Fibroblast of skin of left biceps (primary cell): Measurements from ENCODE around the gene KHDRBS2.

Experiments
- DNase-seq, 2 experiments: peaks; one replicate each; pipeline ENCODE4 v3.0.0-alpha.2; 2013; ENCODE audit warnings: low read depth in 2 of 2

Gene KHDRBS2

DNA sequence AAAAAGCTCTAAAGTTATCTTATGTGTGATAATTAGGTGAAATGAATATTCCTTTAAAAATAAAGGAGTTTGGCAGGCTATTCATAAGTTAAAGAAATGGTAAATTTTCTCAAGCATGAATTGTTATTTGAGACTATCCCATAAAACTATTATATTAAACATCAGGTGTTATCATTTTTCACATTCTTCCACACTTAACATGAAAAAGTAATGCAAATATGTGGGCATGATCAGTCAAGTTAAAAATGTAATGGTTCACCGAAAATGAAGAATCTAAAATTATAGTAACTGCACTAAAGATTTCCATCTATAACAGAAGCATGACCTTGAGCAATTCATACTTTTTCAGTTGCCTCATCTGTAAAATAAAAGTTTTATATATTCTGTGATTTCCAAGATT lies 110.8 kb downstream of the KHDRBS2 start:
- no peak for DNase-seq

DNA sequence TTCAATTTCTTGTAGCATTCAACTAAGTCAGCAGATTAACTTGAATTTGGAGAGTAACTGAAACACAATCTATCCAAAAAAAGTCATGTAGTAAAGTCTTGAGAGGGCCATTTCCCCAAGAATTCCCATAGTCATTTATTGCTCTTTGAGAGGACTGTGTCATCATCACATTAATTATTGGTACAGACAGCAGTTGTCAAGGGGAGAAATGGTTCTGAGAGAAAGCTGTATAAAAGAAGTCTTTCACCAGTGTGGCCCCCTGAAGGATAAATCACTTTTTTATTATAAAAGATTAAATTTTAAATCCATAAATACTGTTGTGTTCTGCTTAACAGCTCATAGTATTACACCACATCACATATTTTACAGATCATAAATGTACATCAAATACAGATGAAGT lies 111.5 kb downstream of the KHDRBS2 start:
- no peak for DNase-seq

DNA sequence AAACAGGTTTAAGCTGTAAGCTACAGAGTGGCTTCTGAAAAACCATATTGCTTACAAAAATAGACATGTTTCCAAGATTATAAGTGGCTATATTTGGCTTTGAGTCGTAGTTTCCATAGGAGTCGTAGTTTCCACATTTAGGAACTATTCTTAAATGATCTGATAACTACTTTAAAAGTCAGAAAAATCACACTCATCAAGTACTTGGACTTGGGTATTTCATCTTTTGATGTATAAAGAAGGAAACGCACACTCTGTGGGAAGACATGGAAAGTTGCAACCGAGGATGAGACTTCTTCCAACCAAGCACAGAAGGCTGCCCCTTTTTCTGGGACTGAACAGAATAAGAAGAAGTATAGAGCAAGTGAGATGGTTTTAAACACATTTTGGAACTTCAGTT lies 118.3 kb downstream of the KHDRBS2 start:
- no peak for DNase-seq

DNA sequence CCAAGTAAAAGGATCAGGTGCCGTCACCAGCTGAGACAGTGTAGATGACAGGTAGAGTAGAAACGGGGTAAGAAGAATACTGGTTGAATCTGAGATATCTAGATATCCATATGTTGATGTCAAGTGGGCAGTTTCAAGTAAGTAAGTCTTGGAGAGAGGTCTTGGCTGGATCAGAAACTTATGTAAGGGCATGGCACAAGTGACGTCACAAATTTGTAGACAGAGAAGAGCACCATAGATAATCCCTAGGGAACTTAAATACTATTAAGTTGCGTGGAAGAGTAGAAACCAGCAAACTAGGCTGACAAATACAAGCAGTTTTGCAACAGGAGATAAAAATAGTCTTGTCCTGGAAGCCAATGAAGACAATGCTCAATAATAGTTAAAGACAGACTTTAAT lies 123.2 kb downstream of the KHDRBS2 start:
- no peak for DNase-seq

DNA sequence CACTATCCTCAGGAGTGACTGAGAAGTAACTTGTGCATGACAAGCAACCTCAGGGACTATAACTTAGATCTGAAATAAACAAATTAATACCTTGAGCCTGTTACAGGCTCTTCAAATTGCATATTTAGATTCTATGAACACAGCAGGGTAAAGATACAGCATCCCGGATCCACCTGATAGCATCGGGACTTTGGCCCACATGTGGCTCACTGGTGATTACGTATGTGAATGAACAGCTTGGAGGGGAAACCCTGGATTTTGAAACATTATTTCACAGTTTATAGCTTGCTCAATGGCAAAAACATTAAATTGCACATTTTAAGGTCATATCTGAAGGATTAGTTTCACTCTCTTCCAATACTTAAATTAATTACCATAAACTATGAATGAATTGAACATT lies 133.2 kb downstream of the KHDRBS2 start:
- DNase-seq: no peak

DNA sequence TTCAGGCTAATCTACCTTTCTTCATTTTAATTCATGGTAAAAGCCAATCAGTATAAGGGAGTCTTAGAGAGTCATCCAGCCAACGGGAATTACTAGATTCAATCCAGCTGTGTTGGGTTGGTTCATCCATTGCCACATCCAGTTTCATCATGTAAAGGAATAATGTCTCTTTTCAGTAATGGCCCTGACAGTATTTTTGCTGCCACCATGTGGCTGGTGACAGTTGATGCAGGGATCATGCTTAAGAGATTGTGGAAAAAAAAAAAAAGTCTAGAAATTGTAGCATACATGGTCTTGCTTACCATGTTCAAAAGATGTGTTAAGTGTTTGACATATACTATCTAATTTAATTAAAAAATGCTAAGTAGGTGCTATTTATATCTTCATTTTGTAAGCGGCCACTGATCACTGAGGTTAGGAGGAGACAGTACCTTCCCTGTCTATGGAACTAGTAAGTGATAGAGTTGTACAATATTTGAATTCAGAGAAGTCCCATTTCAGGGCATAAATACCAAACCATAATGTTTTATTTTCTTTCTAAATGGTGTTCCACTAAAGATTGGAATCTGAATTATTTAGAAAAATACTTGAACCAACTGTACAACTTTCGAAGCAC lies 135.9 kb downstream of the KHDRBS2 start:
- no peak for DNase-seq

DNA sequence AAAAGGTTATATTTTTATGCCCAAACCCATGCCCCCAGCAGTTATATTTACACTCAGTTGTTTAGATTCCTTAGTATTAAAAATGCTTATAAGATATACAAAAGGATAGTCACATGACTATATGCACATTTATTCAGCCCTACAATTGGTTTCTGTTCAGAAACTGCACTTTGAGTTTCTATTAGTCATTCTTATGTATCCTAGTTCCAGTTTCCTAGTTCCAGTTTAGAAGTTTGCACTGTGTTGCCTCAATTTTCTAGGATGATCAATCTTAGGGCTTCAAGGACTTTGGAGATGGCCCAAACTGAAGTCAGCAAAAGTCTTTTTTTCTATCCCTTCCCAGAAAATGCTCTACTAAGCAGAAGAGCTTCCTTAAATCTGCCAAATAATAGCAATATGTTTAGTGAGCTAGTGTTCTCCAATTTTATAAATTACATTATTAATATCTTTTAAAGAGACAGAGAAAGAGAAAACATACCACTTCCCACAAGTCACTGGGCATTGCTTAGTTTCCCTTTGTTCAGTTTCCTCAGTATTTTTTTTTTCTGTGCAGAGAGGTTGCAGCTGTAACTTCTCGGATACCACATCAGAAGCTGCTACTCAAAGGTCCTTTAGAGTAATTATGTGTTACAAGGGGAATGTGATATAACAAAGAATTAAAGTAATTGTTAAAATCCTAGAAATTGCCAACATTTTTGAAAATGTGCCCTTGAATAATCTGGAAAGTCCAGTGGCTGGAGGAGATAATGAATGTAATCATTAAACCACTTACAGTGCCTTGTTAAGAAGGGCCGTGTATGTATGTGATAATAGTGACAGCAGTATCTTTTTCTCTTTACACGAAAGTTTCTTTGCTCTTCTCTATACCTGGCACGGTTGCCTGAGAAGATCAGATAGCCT lies 138.8 kb downstream of the KHDRBS2 start:
- no peak for DNase-seq

DNA sequence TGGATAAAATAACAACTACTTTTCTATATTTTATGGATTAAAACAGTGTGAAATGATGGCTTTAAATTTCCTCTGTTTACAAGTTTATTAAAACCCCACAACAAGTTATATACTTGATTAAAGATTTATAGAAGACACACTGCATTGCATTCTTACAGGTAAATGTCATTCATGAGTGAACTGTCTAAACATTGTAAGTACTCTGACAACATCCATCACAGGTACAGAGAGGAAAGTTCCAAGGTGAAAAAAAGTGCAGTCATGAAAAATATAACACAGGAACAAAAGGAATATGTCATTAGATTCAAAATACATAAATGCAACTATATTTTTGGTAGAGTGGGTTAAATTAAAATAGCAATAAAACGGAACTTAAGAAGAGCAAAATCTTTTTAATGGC lies 156.9 kb downstream of the KHDRBS2 start:
- DNase-seq: no peak

DNA sequence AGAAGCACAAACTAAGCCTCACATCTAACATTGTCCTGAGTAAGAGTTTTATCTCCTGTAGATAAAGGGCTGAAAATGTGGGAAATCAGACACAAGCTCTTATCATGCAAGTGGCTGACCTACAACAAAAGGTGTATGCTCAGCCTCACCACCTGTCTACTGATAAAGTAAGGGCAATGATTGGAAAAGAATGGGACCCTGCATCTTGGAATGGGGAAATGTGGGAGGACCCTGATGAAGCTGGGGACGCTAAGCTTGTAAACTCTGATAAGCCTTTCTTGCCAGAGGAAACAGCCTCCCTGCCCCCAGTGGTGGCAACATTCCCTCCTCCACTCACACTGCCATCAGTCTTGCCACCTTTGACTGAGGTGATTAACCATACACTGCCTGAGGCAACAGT lies 166.6 kb downstream of the KHDRBS2 start:
- no peak for DNase-seq

DNA sequence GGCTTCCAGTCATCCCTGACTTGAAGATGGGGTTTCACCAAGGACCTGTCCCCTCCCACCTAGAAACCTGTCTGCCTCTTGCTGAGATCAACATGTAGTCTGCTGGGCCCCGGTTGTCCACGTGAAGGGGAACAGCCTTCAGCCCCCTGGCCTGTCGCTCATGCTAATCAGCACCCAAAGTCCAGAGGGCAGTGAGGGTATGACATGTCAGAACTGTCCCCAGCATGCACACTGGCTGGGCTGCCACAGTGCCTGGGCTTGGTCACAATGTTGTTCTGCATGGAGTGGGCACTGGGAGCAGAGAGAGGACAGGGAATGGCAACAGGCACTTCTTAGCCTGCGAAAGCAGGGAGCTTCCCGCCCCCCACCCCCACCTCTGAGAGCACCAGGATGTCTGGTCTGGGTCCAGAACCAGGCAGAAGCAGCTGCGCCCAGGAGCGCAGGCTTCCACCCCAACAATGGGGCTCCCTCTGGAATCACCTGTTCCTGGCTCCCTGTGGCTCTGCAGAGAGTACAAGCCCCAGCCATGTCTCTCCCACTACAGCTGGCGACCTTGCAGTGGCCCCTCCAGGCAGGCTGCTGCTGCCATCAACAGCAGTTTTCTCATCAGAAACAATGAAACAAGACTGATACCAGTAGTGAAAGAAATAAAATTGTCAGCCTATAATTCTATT lies 182.7 kb downstream of the KHDRBS2 start:
- no peak for DNase-seq

DNA sequence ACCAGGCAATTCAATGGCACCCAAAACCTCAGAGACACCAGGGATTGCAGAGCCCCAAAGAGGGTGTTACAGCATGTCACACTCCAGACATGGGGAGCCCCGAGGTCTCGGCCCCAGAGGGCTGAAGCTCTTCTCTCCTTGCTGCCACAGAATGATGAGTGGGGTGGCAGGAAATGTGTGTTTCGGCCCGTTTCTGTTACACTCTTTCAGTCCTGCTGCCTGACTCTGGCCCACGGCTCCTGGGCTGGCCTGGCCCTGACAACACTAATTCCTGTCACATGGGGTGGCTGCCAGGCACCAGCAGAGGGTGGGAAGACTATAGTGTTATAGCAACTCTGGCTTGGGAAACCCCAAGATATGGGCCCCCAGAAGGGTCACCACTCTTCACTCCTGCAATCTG lies 183.6 kb downstream of the KHDRBS2 start:
- no peak for DNase-seq

DNA sequence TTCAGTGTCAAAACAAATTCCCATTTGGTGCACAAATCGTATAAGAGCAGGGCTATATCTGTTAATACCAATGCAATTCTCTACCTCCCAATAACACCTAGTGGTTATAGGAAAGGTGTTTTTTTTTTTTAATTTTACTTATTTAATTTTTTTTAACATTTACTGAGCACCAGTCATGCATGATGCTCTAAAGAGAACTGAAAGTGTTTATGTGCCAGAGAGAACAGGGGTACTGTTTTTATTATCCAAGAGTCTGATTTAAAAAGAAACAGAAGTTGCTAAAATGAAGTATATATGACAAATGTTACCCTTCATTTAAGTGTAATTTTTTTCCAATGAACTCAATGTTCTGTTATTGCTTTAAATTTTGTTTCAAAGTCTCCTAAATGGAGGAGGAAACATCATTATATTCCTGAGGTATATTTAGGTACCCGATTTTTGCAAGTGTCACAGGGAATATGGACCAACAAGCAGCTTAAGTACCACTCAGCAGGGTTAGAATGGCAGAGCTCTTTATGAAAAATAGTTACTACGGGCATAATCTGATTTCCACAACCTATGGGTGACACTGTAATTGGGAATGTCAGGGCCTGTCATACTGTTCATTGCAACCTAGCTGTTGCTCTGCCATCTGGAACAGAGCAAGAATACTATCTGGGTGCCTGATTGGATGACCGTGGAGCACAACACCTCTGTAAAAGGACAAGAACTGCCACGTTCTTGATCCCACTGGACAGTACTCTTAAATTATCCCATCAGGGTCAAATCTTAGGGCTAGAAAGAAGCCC lies 195.4 kb downstream of the KHDRBS2 start:
- DNase-seq: no peak

DNA sequence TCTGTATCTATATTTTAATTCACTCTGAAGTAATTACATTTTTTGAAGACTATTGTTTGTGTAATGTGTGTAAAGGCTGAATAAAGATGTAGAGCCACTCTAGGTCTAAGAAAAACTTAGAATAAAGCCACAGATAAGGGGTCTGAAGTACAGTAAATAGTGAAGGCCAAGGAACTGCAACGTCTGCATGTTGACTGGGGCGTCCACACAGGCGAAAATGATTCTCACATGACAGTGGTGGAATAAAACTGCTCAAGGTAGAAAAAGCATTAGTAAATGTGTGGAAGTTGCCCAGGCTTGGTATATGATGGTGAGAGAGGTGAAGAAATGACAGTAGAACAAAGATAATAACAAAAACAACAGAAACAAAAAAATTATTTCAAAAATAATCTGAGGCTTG lies 196.2 kb downstream of the KHDRBS2 start:
- no peak for DNase-seq

DNA sequence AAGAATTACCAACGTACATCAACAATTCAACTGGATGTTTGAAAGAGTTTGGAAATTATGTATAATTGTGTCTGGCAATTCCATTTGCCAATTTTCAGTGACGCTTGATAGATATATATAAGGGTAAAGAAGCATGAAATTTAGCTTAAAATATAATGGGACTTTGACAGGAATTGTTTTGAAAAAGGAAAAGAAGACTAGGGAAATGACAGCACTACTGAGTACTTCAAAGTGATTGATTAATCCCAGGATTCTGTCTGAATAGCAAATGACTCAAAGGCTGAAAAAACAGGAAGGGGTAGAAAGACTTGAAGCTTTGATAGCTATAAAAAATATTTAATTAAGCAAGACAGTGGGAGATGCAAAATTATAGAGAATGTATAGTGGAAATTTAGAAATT lies 200.0 kb downstream of the KHDRBS2 start:
- no peak for DNase-seq

DNA sequence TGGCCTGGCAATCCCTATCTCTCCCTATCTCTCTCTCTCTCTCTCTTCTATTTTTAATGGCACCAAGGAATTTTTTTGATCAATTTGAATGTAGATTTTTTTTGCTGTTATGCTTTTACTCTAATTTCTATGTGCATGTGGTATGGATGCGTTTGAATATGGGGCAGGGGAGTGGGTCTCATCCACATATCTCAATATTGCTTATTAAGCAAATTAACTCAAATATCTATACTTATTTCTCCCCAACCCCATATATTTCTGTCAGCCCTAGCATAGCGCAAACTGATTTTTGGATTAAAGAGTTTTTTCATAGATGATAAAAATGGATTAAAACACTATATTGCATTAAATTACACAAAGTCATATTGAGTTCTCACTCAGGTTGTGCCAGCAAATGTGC lies 210.2 kb downstream of the KHDRBS2 start:
- DNase-seq: no peak

DNA sequence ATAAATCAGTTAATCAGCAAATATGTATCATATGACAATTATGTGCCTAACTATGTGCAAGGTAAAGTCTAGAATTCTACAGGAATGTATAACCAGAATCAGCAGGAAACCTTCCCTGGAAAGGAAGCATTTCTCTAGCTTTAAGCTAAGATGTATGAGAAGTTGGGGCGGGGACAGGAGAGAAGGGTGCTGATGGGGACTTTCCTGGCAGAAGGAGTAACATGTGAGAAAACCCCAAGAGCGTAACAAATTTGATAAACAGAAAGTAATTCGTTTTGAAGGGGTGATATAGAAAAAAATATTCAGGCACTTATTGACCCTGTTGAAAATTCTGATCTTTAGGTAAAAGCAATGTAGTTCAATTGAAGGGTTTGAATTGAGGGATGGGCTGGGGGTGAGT lies 226.1 kb downstream of the KHDRBS2 start:
- DNase-seq: no peak

DNA sequence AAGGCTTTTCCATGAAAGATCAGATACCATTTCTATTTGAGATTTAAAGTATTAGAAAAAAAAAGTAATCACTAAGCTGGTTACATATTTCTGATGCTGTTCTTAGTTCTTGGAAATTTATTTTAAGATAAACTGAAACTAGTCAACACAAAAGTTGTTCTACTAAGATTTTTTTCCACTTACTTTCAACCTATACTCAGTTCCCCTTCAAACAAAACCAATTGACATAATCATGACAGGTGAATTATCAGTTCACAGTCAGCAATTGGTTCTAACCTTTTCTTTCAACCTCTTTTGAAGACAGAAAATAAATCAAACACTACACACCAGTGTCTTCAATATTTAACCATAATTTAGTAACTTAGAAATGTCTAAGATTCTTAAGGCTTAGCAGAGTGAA lies 228.7 kb downstream of the KHDRBS2 start:
- no peak for DNase-seq

DNA sequence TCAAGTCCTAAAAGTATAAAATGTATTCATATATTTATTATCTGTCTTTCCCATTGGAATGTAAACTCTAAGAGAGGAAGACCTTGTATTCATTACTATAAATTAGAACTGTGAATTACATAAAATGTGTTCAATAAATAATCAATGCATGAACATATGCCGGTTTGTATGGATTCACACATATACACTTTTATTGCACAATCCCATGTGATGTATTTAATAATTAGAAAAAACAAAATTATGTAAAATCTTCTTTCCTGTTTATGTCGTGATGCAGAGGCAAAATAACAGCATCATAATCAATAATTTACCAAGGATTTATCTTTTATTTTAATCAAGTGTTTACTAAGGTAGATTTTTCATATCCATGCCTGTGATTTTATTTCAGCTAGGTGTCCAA lies 240.5 kb downstream of the KHDRBS2 start:
- DNase-seq: no peak

DNA sequence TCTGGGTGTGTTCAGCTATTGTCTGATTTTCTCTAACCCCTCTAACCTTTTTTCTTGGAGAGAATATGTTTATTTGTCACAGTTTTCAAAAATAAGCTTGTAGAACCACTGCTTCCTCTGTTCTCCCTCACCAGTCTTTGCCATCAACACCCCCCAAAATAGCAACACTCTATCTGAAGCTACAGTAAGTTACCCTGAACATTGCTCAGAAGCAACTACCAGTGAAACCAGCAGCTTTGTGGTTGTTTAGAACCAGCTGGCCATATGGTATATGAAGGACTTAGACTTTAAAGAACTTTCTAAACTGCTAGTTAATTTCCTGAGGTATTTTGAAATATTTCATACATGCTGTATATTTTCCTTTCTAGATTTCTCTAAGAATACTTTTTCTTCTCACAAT lies 242.9 kb downstream of the KHDRBS2 start:
- DNase-seq: no peak

DNA sequence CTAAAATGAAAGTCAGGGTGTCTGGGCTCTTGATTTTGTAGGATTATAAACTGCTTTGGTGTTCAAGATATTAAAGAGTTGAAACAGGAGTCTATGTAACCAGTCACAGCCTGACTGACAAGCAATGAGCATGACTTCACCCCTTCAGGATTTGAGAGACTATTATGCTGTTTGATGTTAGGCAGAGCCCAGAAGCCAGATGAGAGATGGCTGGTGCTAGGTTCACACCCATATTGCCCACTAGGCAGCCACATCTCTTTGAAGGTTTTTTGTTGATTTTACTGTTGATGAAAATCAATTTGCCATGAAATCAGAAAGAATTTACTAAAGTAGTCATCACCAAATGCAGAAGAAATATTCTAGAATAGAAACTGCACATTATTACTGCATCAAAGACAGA lies 243.6 kb downstream of the KHDRBS2 start:
- DNase-seq: no peak

DNA sequence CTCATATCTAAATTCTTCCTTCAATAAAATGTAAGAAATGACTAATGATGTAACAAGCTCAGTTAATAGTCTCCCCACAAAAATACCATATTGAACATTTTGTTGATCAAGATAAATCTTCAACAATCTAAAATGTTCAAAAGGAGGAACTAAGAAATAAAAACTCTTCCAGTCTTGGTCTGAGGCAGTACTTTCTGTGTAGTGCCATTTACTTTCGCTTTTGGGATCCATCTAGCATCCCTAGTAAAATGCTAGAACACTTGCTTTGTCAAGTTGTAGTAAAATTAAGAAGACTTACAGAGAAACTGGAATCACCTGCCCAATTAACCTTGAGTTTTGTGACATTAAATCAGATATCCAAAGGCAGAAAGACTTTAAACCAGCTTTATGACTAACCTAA lies 246.4 kb downstream of the KHDRBS2 start:
- no peak for DNase-seq

DNA sequence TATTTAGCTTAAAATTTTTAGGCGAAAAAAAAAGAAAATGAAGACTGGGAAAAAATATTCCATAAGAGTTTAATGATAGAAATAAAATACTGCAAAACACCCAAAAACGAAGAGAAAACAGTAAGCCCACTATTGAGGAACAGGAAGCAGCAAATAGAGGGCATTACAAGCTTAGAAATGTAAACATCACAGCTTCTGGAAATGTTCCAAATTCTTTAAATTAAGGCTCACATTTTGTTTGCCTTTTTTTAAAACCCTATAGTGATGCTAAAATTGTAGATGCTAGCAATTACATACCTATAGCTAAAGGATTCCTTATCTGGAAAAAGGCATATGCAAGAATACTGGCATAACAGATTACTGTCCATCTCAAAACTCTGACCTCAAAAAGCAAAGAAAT lies 248.6 kb downstream of the KHDRBS2 start:
- DNase-seq: no peak
